Skin of body (tissue), 2 donors: ENCODE measurements around the gene MLN. TPM values are rescaled to one million over a fixed set of nuclear protein-coding genes. Genes with fewer than 3 reads are reported as not detected.

ENCODE experiments used
- DNase-seq: peaks from one replicate; lab custom pipeline; 2025; lab: John Stamatoyannopoulos, UW
- total RNA-seq: library from RNA; depleted of rRNA; stranded (reverse); fragments of >200 nt; gene quantifications from one replicate; pipeline ENCODE4 v1.2.3, GENCODE V29; 2014

Gene MLN
- total RNA-seq, 1 donor from 2014 or later = not detected

- DNase-seq = no peak
These were observed 49.6 kb downstream of the MLN start for GRCh38 chr6:33754222-33754621.

DNA sequence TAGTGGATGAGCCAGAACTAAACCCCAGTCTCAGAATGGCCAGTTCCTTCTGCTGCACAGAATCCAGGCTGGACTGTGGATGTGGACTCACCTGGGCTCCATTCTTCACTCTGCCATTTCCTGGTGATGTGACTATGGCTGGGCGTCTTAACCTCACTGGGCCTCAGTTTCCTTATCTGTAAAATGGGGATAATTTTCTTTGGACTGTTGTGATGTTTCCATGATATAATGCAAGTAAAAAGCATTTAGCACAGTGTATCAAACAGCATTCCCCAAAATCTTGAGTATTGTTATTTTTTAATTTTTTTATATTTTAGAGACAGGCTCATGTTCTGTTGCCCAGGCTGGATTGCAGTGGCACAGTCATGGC is 51.2 kb downstream of the MLN start:
- DNase-seq = no peak

GRCh38 chr6:33751771-33752645 is 51.8 kb downstream of the MLN start:
- DNase-seq = no peak

- no peak for DNase-seq
These were observed 53.4 kb downstream of the MLN start for GRCh38 chr6:33750244-33750991.

- no peak for DNase-seq
These were observed 54.4 kb downstream of the MLN start for GRCh38 chr6:33749401-33749800.

- DNase-seq = no peak
These were observed 55.0 kb downstream of the MLN start for GRCh38 chr6:33748841-33749240.

- DNase-seq = no peak
These were observed 56.0 kb downstream of the MLN start for GRCh38 chr6:33747823-33748222.

DNA sequence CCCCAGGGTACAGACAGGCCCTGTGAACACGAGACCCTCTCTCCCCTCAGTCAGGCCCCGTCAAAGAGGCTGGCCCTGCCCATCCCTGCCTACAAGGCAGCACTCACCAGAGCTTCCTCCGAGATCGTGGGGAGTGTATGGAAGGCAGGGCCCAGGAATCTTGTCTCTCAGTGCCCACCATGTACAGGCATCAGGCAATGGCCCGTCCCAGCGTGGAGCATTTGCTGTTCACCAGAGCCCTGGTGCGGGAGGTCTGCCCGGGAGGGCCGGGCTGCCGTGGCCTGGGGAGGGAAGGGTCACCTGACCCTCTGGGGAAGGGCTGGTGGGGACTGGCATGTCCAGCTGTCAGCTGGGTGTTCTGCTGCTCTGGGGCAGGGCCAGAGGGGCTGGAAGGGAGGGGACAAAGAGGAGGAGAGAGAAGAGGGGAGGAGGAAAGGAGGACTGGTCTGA is 57.1 kb downstream of the MLN start, which contains the start of gene IP6K3:
IP6K3 (minus strand) TSS at position 255 of the 450 bp plus-strand sequence. CDS start 11,429 bp downstream, outside the sequence.
- no peak for DNase-seq

DNA sequence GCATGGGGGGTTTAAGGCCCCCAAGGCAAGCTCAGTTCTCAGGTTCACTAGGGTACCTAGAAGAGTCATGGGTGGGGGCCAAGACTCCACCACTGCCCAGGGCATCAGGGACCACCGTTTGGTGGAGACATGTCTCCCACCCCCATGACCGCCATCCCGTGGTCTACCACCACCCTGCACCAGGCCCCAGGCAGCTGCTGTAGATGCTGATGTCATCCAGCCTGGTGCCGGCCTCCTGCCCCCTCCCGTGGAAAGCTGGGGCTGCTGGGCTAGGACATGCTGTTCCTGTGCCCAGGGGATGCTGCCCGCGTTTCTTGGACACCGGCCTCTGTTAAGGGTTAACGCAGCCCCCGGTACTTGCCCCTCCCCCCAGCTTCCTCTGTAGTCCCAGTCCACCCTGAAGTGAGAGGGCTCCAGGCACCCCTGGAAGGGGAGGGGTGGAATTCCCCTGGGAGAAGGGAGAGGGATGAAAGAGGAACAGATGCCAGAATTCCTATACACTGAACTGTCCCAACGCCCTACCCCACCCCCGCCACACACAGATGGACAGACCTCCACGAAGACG is 57.7 kb downstream of the MLN start:
- no peak for DNase-seq

GRCh38 chr6:33745548-33745947 is 58.3 kb downstream of the MLN start:
- DNase-seq = no peak

DNA sequence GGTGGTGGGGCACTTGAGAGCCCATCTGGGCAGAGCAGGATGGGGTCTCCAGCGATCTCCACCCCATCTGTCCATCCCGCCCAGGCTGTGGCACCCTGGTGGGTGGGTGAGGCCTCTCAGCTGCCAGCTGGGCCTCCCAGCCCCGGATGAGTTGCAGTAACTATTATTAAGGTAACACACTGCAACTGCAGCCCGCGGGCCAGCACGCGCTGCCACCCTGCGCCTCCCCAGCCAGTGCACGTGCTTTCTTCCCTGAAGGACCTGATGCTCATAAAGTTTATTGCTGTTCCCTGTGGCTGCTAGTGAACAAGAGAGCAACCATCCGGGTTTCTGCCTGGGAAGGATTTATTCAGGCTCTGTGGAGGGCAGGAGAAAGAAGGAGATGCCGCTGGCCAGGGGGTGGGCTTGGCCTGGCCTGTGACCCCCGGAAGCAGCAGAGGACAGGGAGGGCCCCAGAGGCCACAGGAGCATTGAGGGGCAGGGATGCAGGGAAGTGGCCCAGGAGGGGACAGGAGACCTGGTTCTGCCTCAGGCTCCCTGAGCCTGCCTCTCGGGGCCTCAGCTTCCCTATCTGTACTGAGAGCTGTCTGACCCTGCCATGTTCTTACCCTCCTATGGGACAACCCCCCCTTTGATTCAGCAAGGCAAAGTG is 58.8 kb downstream of the MLN start:
- DNase-seq = no peak

Other genes with a start within 250 kb of the MLN start
- 7.0 TPM for gene BAK1, start 223.7 kb downstream of the MLN start, total RNA-seq
- 18.7 TPM for gene ITPR3, start 182.7 kb downstream of the MLN start, total RNA-seq
- 12.2 TPM for gene UQCC2, start 92.3 kb downstream of the MLN start, total RNA-seq
- 3.8 TPM for gene IP6K3, start 57.1 kb downstream of the MLN start, total RNA-seq
- 39.2 TPM for gene LEMD2, start 14.9 kb downstream of the MLN start, total RNA-seq